ENCODE results near the gene AGRN.
A peak's percentile ranks its signal among the peaks of the same experiment; 100 is the strongest.
"Not testable (repeated sequence)": the region's sequence is repeated elsewhere in the genome, so short reads cannot be mapped to it uniquely, and the experiment has no call there.

The AGRN gene

GRCh38 chr1:1001057-1001783 is 18.7 kb upstream of the AGRN start:
- no peak for DNase-seq

- DNase-seq = no peak
These were observed 16.1 kb upstream of the AGRN start for GRCh38 chr1:1003618-1004419.

- no peak for DNase-seq
These were observed 15.5 kb upstream of the AGRN start for GRCh38 chr1:1004420-1004779.

GRCh38 chr1:1004780-1005697 is 14.9 kb upstream of the AGRN start:
- DNase-seq = no peak

- DNase-seq = no peak
These were observed 14.1 kb upstream of the AGRN start for GRCh38 chr1:1005774-1006304.

- DNase-seq = no peak
These were observed 13.4 kb upstream of the AGRN start for GRCh38 chr1:1006305-1007159.

- DNase-seq = not testable (repeated sequence)
These were observed 9.8 kb upstream of the AGRN start for GRCh38 chr1:1010131-1010530.

- DNase-seq = no peak
These were observed 8.4 kb upstream of the AGRN start for GRCh38 chr1:1011396-1011949.

GRCh38 chr1:1012736-1013104 is 7.2 kb upstream of the AGRN start:
- not testable (repeated sequence) for DNase-seq

GRCh38 chr1:1013105-1013921 is 6.6 kb upstream of the AGRN start, which contains the start of gene ISG15:
Gene ISG15 (plus strand): TSS chr1:1013497. CDS start chr1:1013574, 77 bp downstream.
- DNase-seq = peak; percentile 92

- no peak for DNase-seq
These were observed 5.8 kb upstream of the AGRN start for GRCh38 chr1:1013922-1014648.

- DNase-seq = no peak
These were observed 4.9 kb upstream of the AGRN start for GRCh38 chr1:1014799-1015681.

- DNase-seq = not testable (repeated sequence)
These were observed 2.3 kb upstream of the AGRN start for GRCh38 chr1:1017397-1018320.

GRCh38 chr1:1018321-1018685 is 1.6 kb upstream of the AGRN start:
- not testable (repeated sequence) for DNase-seq

GRCh38 chr1:1019122-1019999 is 559 bp upstream of the AGRN start:
- DNase-seq = peak; percentile 86

GRCh38 chr1:1020415-1021009 is 592 bp downstream of the AGRN start:
- no peak for DNase-seq

All from activated CD4-positive, alpha-beta T cell treated with anti-CD3 and anti-CD28 coated beads, Interleukin-2, Interleukin-6, amounts not matched to agents 100 ng/mL and 50 ng/mL, durations not matched to agents 16 hours and 8 hours (primary cell).